H1 (cell line): ENCODE data around the gene CHCHD6. TPM values are rescaled to one million over a fixed set of nuclear protein-coding genes. Genes with fewer than 3 reads are reported as not detected.

Experiments used
- CTCF ChIA-PET: fragments of 300-600 bp; sonication (Branson Sonifier 250); formaldehyde crosslinking; loops from one replicate; lab custom pipeline; 2021; ENCODE audit not compliant: partially characterized antibody; lab: Charles Lee
- POLR2A ChIA-PET: fragments of 300-600 bp; sonication (Branson Sonifier 250); formaldehyde crosslinking; loops from one replicate; lab custom pipeline; 2021; ENCODE audit warnings: inconsistent platforms; ENCODE audit not compliant: partially characterized antibody; lab: Charles Lee
- DNase-seq, 2 experiments: peaks; one replicate each; pipeline versions ENCODE4 v3.0.0 to v3.0.0-alpha.2; 2010 to 2022; ENCODE audit warnings: low spot score in 2 of 2, low read depth in 1 of 2, mixed read lengths in 1 of 2
- FAIRE-seq: peaks from 2 replicates; lab custom pipeline; 2011; peaks lifted over from hg19 to GRCh38; lab: Jason Lieb, UNC
- H2AFZ ChIP-seq: 2 replicates; pipeline ENCODE4 v1.8.1; 2012; ENCODE audit warnings: low read length, inconsistent platforms
- H2AK5ac ChIP-seq: 2 replicates; pipeline ENCODE4 v1.6.1; 2013; ENCODE audit warnings: low read depth, low read length
- H2BK120ac ChIP-seq: replicated peaks from 2 replicates; pipeline ENCODE3; 2013; ENCODE audit warnings: low read depth, low read length, inconsistent platforms
- H2BK12ac ChIP-seq: 2 replicates; pipeline ENCODE4 v1.6.1; 2013; ENCODE audit warnings: low read depth, low read length
- H2BK15ac ChIP-seq: 2 replicates; pipeline ENCODE4 v1.6.1; 2013; ENCODE audit warnings: low read length
- H2BK20ac ChIP-seq: 2 replicates; pipeline ENCODE4 v1.6.1; 2013; ENCODE audit warnings: low read length
- H2BK5ac ChIP-seq: 2 replicates; pipeline ENCODE4 v1.6.1; 2013; ENCODE audit warnings: low read depth, low read length
- H3K14ac ChIP-seq: 2 replicates; pipeline ENCODE4 v1.6.1; 2013; ENCODE audit warnings: inconsistent platforms; ENCODE audit not compliant: insufficient read length
- H3K18ac ChIP-seq: 2 replicates; pipeline ENCODE4 v1.6.1; 2013; ENCODE audit warnings: low read length; ENCODE audit errors: extremely low read depth
- H3K23ac ChIP-seq: 2 replicates; pipeline ENCODE4 v1.6.1; 2013; ENCODE audit warnings: inconsistent platforms; ENCODE audit not compliant: insufficient read length
- H3K23me2 ChIP-seq: 2 replicates; pipeline ENCODE4 v1.6.1; 2013; ENCODE audit warnings: low read depth, low read length
- H3K27ac ChIP-seq: 2 replicates; pipeline ENCODE4 v1.6.1; 2011; ENCODE audit warnings: low read depth, low read length, inconsistent platforms
- H3K27me3 ChIP-seq, 4 experiments: replicated peaks in 1 of 4; 1 replicate in 1 of 4; 2 replicates in 3 of 4; pipeline versions ENCODE4 v1.6.1 to v1.8.1; 2011 to 2013; ENCODE audit warnings: low read length in 3 of 4, mild to moderate bottlenecking in 3 of 4, inconsistent platforms in 2 of 4, mixed read lengths in 2 of 4, moderate library complexity in 1 of 4; ENCODE audit not compliant: control insufficient read depth in 3 of 4, insufficient read depth in 3 of 4; ENCODE audit errors: extremely low read depth in 1 of 4
- H3K36me3 ChIP-seq, 4 experiments: 2 replicates each; pipeline versions ENCODE4 v1.6.1 to v1.8.1; 2011 to 2013; ENCODE audit warnings: mild to moderate bottlenecking in 4 of 4, low read length in 3 of 4, moderate library complexity in 2 of 4, control low read depth in 1 of 4, inconsistent platforms in 1 of 4; ENCODE audit not compliant: insufficient read depth in 4 of 4, control insufficient read depth in 2 of 4
- H3K4ac ChIP-seq: replicated peaks from 2 replicates; pipeline ENCODE3; 2013; ENCODE audit warnings: low read length, low read depth, mixed read lengths, inconsistent platforms; ENCODE audit not compliant: insufficient read length
- H3K4me1 ChIP-seq, 4 experiments: replicated peaks in 1 of 4; 1 replicate in 1 of 4; 2 replicates in 3 of 4; pipeline versions ENCODE4 v1.6.1 to v1.8.1; 2011 to 2013; ENCODE audit warnings: low read length in 3 of 4, inconsistent platforms in 2 of 4, mixed read lengths in 1 of 4; ENCODE audit not compliant: insufficient read depth in 4 of 4, control insufficient read depth in 3 of 4
- H3K4me2 ChIP-seq, 2 experiments: 2 replicates each; pipeline versions ENCODE4 v1.6.1 to v1.8.1; 2011 to 2013; ENCODE audit warnings: low read depth in 2 of 2, low read length in 2 of 2, control low read depth in 1 of 2, inconsistent platforms in 1 of 2, mild to moderate bottlenecking in 1 of 2; ENCODE audit not compliant: insufficient read depth in 1 of 2
- H3K4me3 ChIP-seq, 4 experiments: fragments of 200-600, 300-600 bp in 1 of 4; sonication (generic), shearing (Covaris generic), sonication (Bioruptor Twin) in 1 of 4; 2 replicates each; pipeline versions ENCODE4 v1.5.1 to v1.8.1; 2011 to 2016; ENCODE audit warnings: low read length in 4 of 4, low read depth in 3 of 4, control low read depth in 2 of 4, inconsistent platforms in 2 of 4, mild to moderate bottlenecking in 2 of 4, mixed read lengths in 1 of 4, moderate library complexity in 1 of 4; ENCODE audit not compliant: insufficient read depth in 2 of 4; ENCODE audit errors: extremely low read depth in 1 of 4
- H3K56ac ChIP-seq: replicated peaks from 2 replicates; pipeline ENCODE3; 2013; ENCODE audit warnings: low read depth, mild to moderate bottlenecking, mixed read lengths, low read length, inconsistent platforms; ENCODE audit not compliant: insufficient read length
- H3K79me1 ChIP-seq: 2 replicates; pipeline ENCODE4 v1.6.1; 2013; ENCODE audit warnings: low read depth, low read length, control low read depth
- H3K79me2 ChIP-seq, 2 experiments: 2 replicates each; pipeline versions ENCODE4 v1.6.1 to v1.8.1; 2012 to 2013; ENCODE audit warnings: low read length in 2 of 2, mild to moderate bottlenecking in 2 of 2, inconsistent platforms in 1 of 2; ENCODE audit not compliant: insufficient read depth in 2 of 2, control insufficient read depth in 1 of 2
- H3K9ac ChIP-seq, 4 experiments: replicated peaks in 1 of 4; 1 replicate in 1 of 4; 2 replicates in 3 of 4; pipeline versions ENCODE4 v1.6.1 to v1.8.1; 2011 to 2013; ENCODE audit warnings: low read depth in 3 of 4, low read length in 3 of 4, control low read depth in 2 of 4, mild to moderate bottlenecking in 2 of 4, moderate library complexity in 2 of 4, inconsistent platforms in 1 of 4; ENCODE audit errors: extremely low read depth in 1 of 4
- H3K9me3 ChIP-seq, 2 experiments: 2 replicates each; pipeline versions ENCODE4 v1.6.1 to v1.8.1; 2012 to 2013; ENCODE audit warnings: mild to moderate bottlenecking in 2 of 2, moderate library complexity in 2 of 2, control low read depth in 1 of 2, inconsistent platforms in 1 of 2, low read depth in 1 of 2, low read length in 1 of 2, mixed read lengths in 1 of 2; ENCODE audit not compliant: insufficient read depth in 2 of 2
- H4K20me1 ChIP-seq, 2 experiments: replicated peaks in 1 of 2; 2 replicates each; pipeline versions ENCODE3 to v1.8.1; 2011 to 2013; ENCODE audit warnings: inconsistent platforms in 2 of 2, low read length in 2 of 2, mild to moderate bottlenecking in 1 of 2; ENCODE audit not compliant: insufficient read depth in 2 of 2, control insufficient read depth in 1 of 2
- H4K5ac ChIP-seq: 2 replicates; pipeline ENCODE4 v1.6.1; 2013; ENCODE audit warnings: low read length, low read depth, mixed read lengths, inconsistent platforms; ENCODE audit not compliant: insufficient read length
- H4K8ac ChIP-seq: 2 replicates; pipeline ENCODE4 v1.8.0; 2013; ENCODE audit warnings: mild to moderate bottlenecking, moderate library complexity, low read length, inconsistent platforms; ENCODE audit not compliant: insufficient read depth; ENCODE audit errors: extremely low read depth
- H4K91ac ChIP-seq: replicated peaks from 2 replicates; pipeline ENCODE3; 2013; ENCODE audit warnings: low read length, mixed read lengths, inconsistent platforms; ENCODE audit not compliant: insufficient read length
- ASH2L ChIP-seq: fragments of 200-600, 300-600 bp; sonication (generic); IDR thresholded peaks from one replicate; pipeline ENCODE4 v1.7.1; 2017; ENCODE audit warnings: low read length
- CTCF ChIP-seq, 3 experiments: IDR thresholded peaks; 1 replicate in 2 of 3; 2 replicates in 1 of 3; pipeline versions ENCODE4 v1.5.1 to v1.6.1; 2011; ENCODE audit warnings: low read length in 3 of 3, mild to moderate bottlenecking in 3 of 3, inconsistent platforms in 2 of 3, low read depth in 1 of 3, moderate library complexity in 1 of 3; ENCODE audit not compliant: insufficient read depth in 1 of 3; ENCODE audit errors: control extremely low read depth in 1 of 3
- EZH2 ChIP-seq: fragments of 200-600 bp; sonication (generic); IDR thresholded peaks from 2 replicates; pipeline ENCODE4 v1.7.1; 2012; ENCODE audit warnings: low read depth, mild to moderate bottlenecking, moderate library complexity, low read length, inconsistent platforms; ENCODE audit not compliant: severe bottlenecking
- FOSL1 ChIP-seq: IDR thresholded peaks from 2 replicates; pipeline ENCODE4 v1.6.1; 2011; ENCODE audit warnings: mild to moderate bottlenecking, low read depth, low read length, moderate library complexity; ENCODE audit not compliant: insufficient read depth
- KDM4A ChIP-seq: IDR thresholded peaks from one replicate; pipeline ENCODE4 v1.7.1; 2012; ENCODE audit warnings: low read depth, mild to moderate bottlenecking, moderate library complexity, low read length, inconsistent platforms; ENCODE audit not compliant: severe bottlenecking
- KDM5A ChIP-seq: fragments of 200-600 bp; IDR thresholded peaks from 2 replicates; pipeline ENCODE4 v1.7.1; 2012; ENCODE audit warnings: mild to moderate bottlenecking, low read length, inconsistent platforms, mixed read lengths
- RXRA ChIP-seq: IDR thresholded peaks from 2 replicates; pipeline ENCODE4 v1.6.1; 2011; ENCODE audit warnings: low read depth, mild to moderate bottlenecking, low read length, moderate library complexity; ENCODE audit not compliant: insufficient read depth
- SIX5 ChIP-seq: IDR thresholded peaks from 2 replicates; pipeline ENCODE4 v1.6.1; 2011; ENCODE audit warnings: mild to moderate bottlenecking, low read depth, low read length
- SRF ChIP-seq: IDR thresholded peaks from 2 replicates; pipeline ENCODE4 v1.6.1; 2011; ENCODE audit warnings: mild to moderate bottlenecking, low read depth, low read length, moderate library complexity
- TAF1 ChIP-seq: IDR thresholded peaks from 2 replicates; pipeline ENCODE4 v1.6.1; 2011; ENCODE audit warnings: mild to moderate bottlenecking, low read depth, low read length
- WGBS, 2 experiments: shearing (Covaris generic) in 1 of 2; methylation state at CpG; one replicate each; pipeline versions ENCODE4 v1.1.6 to v1.1.7; 2013 to 2015; ENCODE audit warnings: low lambda C conversion rate in 2 of 2, mixed read lengths in 2 of 2, inconsistent platforms in 1 of 2, low coverage in 1 of 2, missing lambda C conversion rate in 1 of 2; ENCODE audit not compliant: insufficient replicate concordance in 2 of 2, insufficient coverage in 1 of 2, insufficient read length in 1 of 2; ENCODE audit errors: extremely low coverage in 1 of 2, missing lambda C conversion rate in 1 of 2; 5-methylcytosine and 5-hydroxymethylcytosine counted together
- polyA plus RNA-seq, 7 experiments: library from polyadenylated mRNA; depleted of rRNA in 3 of 7; stranded (reverse) in 5 of 7; unstranded in 2 of 7; fragments of >200 nt in 5 of 7; fragments of 200-250 nt in 2 of 7; gene quantifications; 1 replicate in 5 of 7; 2 replicates in 1 of 7; 4 replicates in 1 of 7; pipeline versions ENCODE4 v1.2.1 to v1.2.3, GENCODE V29; 2011 to 2013; ENCODE audit warnings: missing spikeins in 2 of 7, mixed read lengths in 2 of 7
- total RNA-seq: library from RNA; stranded (reverse); fragmentation: NEBNext Ultra II Directional; extraction: Animal tissue kit (Norgen Biotek cat#: 25700); gene quantifications from 2 replicates; pipeline ENCODE4 v1.2.1, GENCODE V29; 2021
- TF ChIP-seq, protein P1 (sequence below): IDR thresholded peaks from 2 replicates; pipeline ENCODE4 v1.6.1; 2012; ENCODE audit warnings: inconsistent platforms

CHCHD6 gene
- total and polyA plus RNA-seq, 2 of the 8 experiments (the other 6 are each of a cell fraction or from before 2014, with no cell fraction given) = 32.4 to 37.6 TPM

GRCh38 chr3:126885425-126885824, 181.4 kb downstream of the CHCHD6 start:
- H4K20me1 ChIP-seq = no peaks in the 10 kb centered on the region
- ChIA-PET CTCF (interaction anchor here (1.7 kb wide), 1 partner anchor 132 kb away, joined by 5 read pairs; no protein-coding TSS in a partner anchor), POLR2A (interaction anchor here (1.1 kb wide), 1 partner anchor 10 kb away, joined by 3 read pairs; no protein-coding TSS in a partner anchor)
- H2BK120ac ChIP-seq = no peak overlapping the region
- H2BK12ac ChIP-seq = no peak overlapping the region
- no peak for FAIRE-seq
- no peaks in the 10 kb centered on the region for H3K27me3 ChIP-seq
- no peak overlapping the region for H3K4ac ChIP-seq
- H3K9me3 ChIP-seq = no peaks in the 10 kb centered on the region
- no peaks in the 10 kb centered on the region; a peak in 1 of 8 replicates for H3K36me3 ChIP-seq
- no peak overlapping the region for H3K27ac ChIP-seq
- no peak overlapping the region for H3K9ac ChIP-seq
- H2BK15ac ChIP-seq = no peak overlapping the region
- no peak overlapping the region for H2AK5ac ChIP-seq
- no peak overlapping the region for H3K14ac ChIP-seq
- H3K4me2 ChIP-seq = no peak overlapping the region
- no peak overlapping the region for H3K56ac ChIP-seq
- DNase-seq = no peak
- no peak overlapping the region for H3K18ac ChIP-seq
- H2BK20ac ChIP-seq = no peak overlapping the region
- no peak overlapping the region for H3K23ac ChIP-seq
- no peak overlapping the region for H4K91ac ChIP-seq
- H4K5ac ChIP-seq = no peak overlapping the region
- no peak overlapping the region for H2BK5ac ChIP-seq
- no peak overlapping the region for H2AFZ ChIP-seq
- H3K79me1 ChIP-seq = no peaks in the 10 kb centered on the region; the same call in 1 of the 2 replicates
- H3K4me3 ChIP-seq = no peak overlapping the region
- no peaks in the 10 kb centered on the region for H3K23me2 ChIP-seq
- no peaks in the 10 kb centered on the region for H3K79me2 ChIP-seq
- H4K8ac ChIP-seq = no peak overlapping the region
- WGBS, 2 experiments = 80% methylated on average over 1 of the region's 1 CpG; no CpG with 5 or more reads in 1 of the 2 experiments
- H3K4me1 ChIP-seq = no peaks in the 10 kb centered on the region; a peak in 1 of 7 replicates
- TF ChIP-seq, protein P1, sequence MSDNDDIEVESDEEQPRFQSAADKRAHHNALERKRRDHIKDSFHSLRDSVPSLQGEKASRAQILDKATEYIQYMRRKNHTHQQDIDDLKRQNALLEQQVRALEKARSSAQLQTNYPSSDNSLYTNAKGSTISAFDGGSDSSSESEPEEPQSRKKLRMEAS = no peak
- TF ChIP-seq KDM5A (no peak), TAF1 (no peak), KDM4A (no peak), RXRA (no peak), SRF (no peak), SIX5 (no peak), ASH2L (no peak), FOSL1 (no peak), EZH2 (no peak), CTCF (IDR thresholded peaks at IDR 0.05; ENCODE audit: control extremely low read depth in 1 of 3, insufficient read depth in 1 of 3, low read depth in 1 of 3, low read length in 3 of 3) (no peak)
